IMR-90 (cell line): ENCODE results near the gene PSMC3. TPM values are rescaled to one million over a fixed set of nuclear protein-coding genes. Genes with fewer than 3 reads are reported as not detected.

Experiments
- ATAC-seq: fragments of 200-7000 bp; cut with Tn5 transposase; 2 replicates; pipeline ENCODE4 v1.9.1; 2020; ENCODE audit warnings: low read depth, mild to moderate bottlenecking, moderate library complexity
- BruUV-seq: library from RNA; stranded (reverse); fragments of 400-500 nt; replicated peaks from 2 replicates; lab custom pipeline; 2021; lab: Mats Ljungman, UMichigan
- CTCF ChIA-PET: fragments of 300-600 bp; formaldehyde crosslinking; extraction: SDS; loops from one replicate; lab custom pipeline; 2021; ENCODE audit warnings: antibody characterized with exemption; lab: Yijun Ruan, JAX
- POLR2A ChIA-PET: fragments of 300-600 bp; sonication (Branson Sonifier 250); formaldehyde crosslinking; loops from one replicate; lab custom pipeline; 2022; ENCODE audit warnings: antibody characterized with exemption; ENCODE audit not compliant: unreplicated experiment; lab: Charles Lee
- DNase-seq: peaks from one replicate; pipeline ENCODE4 v3.0.0; 2013
- H2AFZ ChIP-seq: replicated peaks from 2 replicates; pipeline ENCODE3; 2013; ENCODE audit warnings: low read length, mild to moderate bottlenecking; ENCODE audit not compliant: poor library complexity
- H2AK5ac ChIP-seq: 2 replicates; pipeline ENCODE4 v1.6.1; 2013; ENCODE audit warnings: low read depth, low read length, inconsistent platforms
- H2AK9ac ChIP-seq: replicated peaks from 2 replicates; pipeline ENCODE3; 2013; ENCODE audit warnings: mild to moderate bottlenecking, low read depth, low read length, moderate library complexity; ENCODE audit not compliant: poor library complexity
- H2BK120ac ChIP-seq: 2 replicates; pipeline ENCODE4 v1.6.1; 2013; ENCODE audit warnings: low read depth, low read length, inconsistent platforms
- H2BK15ac ChIP-seq: 3 replicates; pipeline ENCODE4 v1.6.1; 2013; ENCODE audit warnings: low read depth, low read length, inconsistent platforms
- H2BK20ac ChIP-seq: 2 replicates; pipeline ENCODE4 v1.6.1; 2013; ENCODE audit warnings: low read depth, mild to moderate bottlenecking, inconsistent platforms, low read length, moderate library complexity
- H2BK5ac ChIP-seq: 2 replicates; pipeline ENCODE4 v1.6.1; 2013; ENCODE audit warnings: mild to moderate bottlenecking, low read depth, low read length, inconsistent platforms; ENCODE audit not compliant: poor library complexity, severe bottlenecking
- H3K14ac ChIP-seq: replicated peaks from 2 replicates; pipeline ENCODE4 v1.6.1; 2013; ENCODE audit warnings: low read depth, low read length, inconsistent platforms
- H3K18ac ChIP-seq: 2 replicates; pipeline ENCODE4 v1.6.1; 2013; ENCODE audit warnings: low read depth, low read length, control low read depth
- H3K23ac ChIP-seq: 2 replicates; pipeline ENCODE4 v1.6.1; 2013; ENCODE audit warnings: low read depth, low read length, inconsistent platforms
- H3K27ac ChIP-seq: 2 replicates; pipeline ENCODE4 v1.5.1; 2013; ENCODE audit warnings: mild to moderate bottlenecking, control low read depth, low read length; ENCODE audit not compliant: insufficient read depth
- H3K27me3 ChIP-seq: 2 replicates; pipeline ENCODE4 v1.6.1; 2013; ENCODE audit warnings: low read length; ENCODE audit not compliant: control insufficient read depth, insufficient read depth
- H3K36me3 ChIP-seq: 2 replicates; pipeline ENCODE4 v1.6.1; 2013; ENCODE audit warnings: low read length, mixed read lengths; ENCODE audit not compliant: control insufficient read depth, insufficient read depth
- H3K4ac ChIP-seq: 2 replicates; pipeline ENCODE4 v1.6.1; 2013; ENCODE audit warnings: low read depth, low read length, inconsistent platforms
- H3K4me1 ChIP-seq: 2 replicates; pipeline ENCODE4 v1.6.1; 2013; ENCODE audit warnings: low read length, mixed read lengths; ENCODE audit not compliant: control insufficient read depth, insufficient read depth
- H3K4me2 ChIP-seq: 2 replicates; pipeline ENCODE4 v1.6.1; 2013; ENCODE audit warnings: low read depth, mild to moderate bottlenecking, control low read depth, low read length, moderate library complexity
- H3K4me3 ChIP-seq: 2 replicates; pipeline ENCODE4 v1.5.1; 2013; ENCODE audit warnings: low read depth, mild to moderate bottlenecking, control low read depth, low read length, moderate library complexity; ENCODE audit not compliant: insufficient read depth
- H3K56ac ChIP-seq: 2 replicates; pipeline ENCODE4 v1.6.1; 2013; ENCODE audit warnings: low read length, inconsistent platforms; ENCODE audit not compliant: insufficient read depth; ENCODE audit errors: extremely low read depth
- H3K79me1 ChIP-seq, 2 experiments: 2 replicates each; pipeline ENCODE4 v1.6.1; 2013; ENCODE audit warnings: low read length in 2 of 2, inconsistent platforms in 1 of 2, low read depth in 1 of 2
- H3K9ac ChIP-seq: 2 replicates; pipeline ENCODE4 v1.6.1; 2013; ENCODE audit warnings: low read depth, low read length, control low read depth
- H3K9me1 ChIP-seq: 2 replicates; pipeline ENCODE4 v1.6.1; 2013; ENCODE audit warnings: low read length, inconsistent platforms; ENCODE audit not compliant: insufficient read depth
- H3K9me3 ChIP-seq: 2 replicates; pipeline ENCODE4 v1.6.1; 2013; ENCODE audit warnings: low read length; ENCODE audit not compliant: control insufficient read depth, insufficient read depth
- H4K20me1 ChIP-seq: 2 replicates; pipeline ENCODE4 v1.6.1; 2013; ENCODE audit warnings: low read length, inconsistent platforms; ENCODE audit not compliant: insufficient read depth
- H4K5ac ChIP-seq: 2 replicates; pipeline ENCODE4 v1.6.1; 2013; ENCODE audit warnings: mild to moderate bottlenecking, low read depth, low read length, control low read depth
- H4K8ac ChIP-seq, 2 experiments: 2 replicates each; pipeline ENCODE4 v1.6.1; 2013; ENCODE audit warnings: low read depth in 2 of 2, low read length in 2 of 2, control low read depth in 1 of 2, inconsistent platforms in 1 of 2
- H4K91ac ChIP-seq: 2 replicates; pipeline ENCODE4 v1.6.1; 2013; ENCODE audit warnings: low read depth, low read length, inconsistent platforms; ENCODE audit not compliant: insufficient read depth
- RFX5 ChIP-seq: IDR thresholded peaks from 2 replicates; pipeline ENCODE4 v1.8.0; 2012; ENCODE audit warnings: low read depth, mild to moderate bottlenecking, low read length, moderate library complexity
- WGBS, 2 experiments: methylation state at CpG; one replicate each; pipeline versions ENCODE4 v1.1.5 to v1.1.7; 2013; ENCODE audit warnings: missing lambda C conversion rate in 2 of 2; ENCODE audit not compliant: insufficient read length in 1 of 2; ENCODE audit errors: extremely low coverage in 2 of 2; 5-methylcytosine and 5-hydroxymethylcytosine counted together
- dilution Hi-C: fragments of 300-500 bp; cut with HindIII; formaldehyde crosslinking; loops from one replicate; pipeline ENCODE4 v1.14.3; 2018; ENCODE audit warnings: low sequenced_read_pairs; ENCODE audit not compliant: unreplicated experiment
- in situ Hi-C: fragments of 300-500 bp; cut with MboI; formaldehyde crosslinking; loops from 3 replicates; pipeline ENCODE4 v1.14.3; 2019; ENCODE audit warnings: low sequenced_read_pairs, inconsistent platforms, mixed read lengths
- intact Hi-C: fragments of 100-400 bp; cut with micrococcal nuclease; formaldehyde crosslinking; loops from 2 replicates; pipeline ENCODE4 v1.10.0; 2022
- polyA plus RNA-seq, 3 experiments: library from polyadenylated mRNA; depleted of rRNA; stranded (reverse); fragments of >200 nt; gene quantifications; 2 replicates each; pipeline ENCODE4 v1.2.3, GENCODE V29; 2012; ENCODE audit warnings: low replicate concordance in 1 of 3
- total RNA-seq: library from RNA; depleted of rRNA; stranded (reverse); fragments of >200 nt; gene quantifications from 2 replicates; pipeline ENCODE4 v1.2.3, GENCODE V29; 2012

The PSMC3 gene
- total and polyA plus RNA-seq, 2 of the 4 experiments (the other 2 are of a cell fraction) = 238 to 253 TPM

DNA sequence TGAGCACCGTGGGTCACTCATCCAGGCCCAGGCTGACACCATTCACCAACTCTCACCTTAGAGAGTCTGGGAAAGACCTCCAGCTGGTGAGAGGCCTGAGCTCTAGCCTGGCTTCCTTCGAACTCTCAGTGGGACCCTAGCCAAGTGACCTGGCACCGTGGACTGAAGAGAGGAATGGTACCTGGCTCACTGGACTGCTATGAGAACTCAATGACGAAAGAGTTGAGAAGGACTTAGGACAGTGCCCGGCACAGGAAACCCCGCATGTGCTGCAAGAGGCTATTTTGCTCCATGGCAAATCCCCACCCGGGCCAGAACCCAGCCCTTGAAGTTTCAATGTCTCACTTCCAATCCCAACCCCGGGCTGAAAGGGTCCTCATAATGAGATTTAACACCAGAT lies 23.3 kb upstream of the PSMC3 start:
- ATAC-seq (no peak), DNase-seq (no peak)
- Histone ChIP-seq H3K4me1 (no peaks in the 10 kb centered on the region), H3K9ac (no peak overlapping the region), H3K14ac (no peak overlapping the region), H2BK15ac (no peak overlapping the region), H3K9me3 (no peaks in the 10 kb centered on the region), H2BK20ac (no peak overlapping the region), H3K4me2 (no peak overlapping the region), H2AK9ac (no peak overlapping the region), H4K20me1 (no peaks in the 10 kb centered on the region), H3K27me3 (no peaks in the 10 kb centered on the region), H4K5ac (no peak overlapping the region), H3K4ac (no peak overlapping the region), H3K56ac (no peak overlapping the region), H2BK120ac (no peak overlapping the region), H2AFZ (no peak overlapping the region), H3K9me1 (no peaks in the 10 kb centered on the region), H2BK5ac (no peak overlapping the region), H3K4me3 (no peak overlapping the region), H3K36me3 (no peaks in the 10 kb centered on the region), H2AK5ac (no peak overlapping the region; the same call in 1 of the 2 replicates), H3K18ac (no peak overlapping the region), H3K23ac (no peak overlapping the region), H3K27ac (no peak overlapping the region), H4K91ac (no peak overlapping the region), H4K8ac (no peak overlapping the region), H3K79me1 (no peaks in the 10 kb centered on the region)
- dilution Hi-C loops = no loop called here
- intact Hi-C loops = no loop called here
- ChIA-PET CTCF (interaction anchor here (0.5 kb wide), 1 partner anchor 82 kb away, joined by 3 read pairs; no protein-coding TSS in a partner anchor), POLR2A (no interaction called here)
- in situ Hi-C loops = no loop called here
- BruUV-seq = no TSS peak
- WGBS, 2 experiments = 65% methylated on average over 3 of the region's 8 CpGs; no CpG with 5 or more reads in 1 of the 2 experiments
- TF ChIP-seq RFX5 = no peak
